GM12872 (cell line): ENCODE results near the gene TMC7.

Experiments
- CTCF ChIP-seq: IDR thresholded peaks from 3 replicates; pipeline ENCODE4 v1.5.1; 2011; ENCODE audit warnings: low read depth, mild to moderate bottlenecking, low read length, moderate library complexity; ENCODE audit not compliant: insufficient read depth

TMC7 gene

DNA sequence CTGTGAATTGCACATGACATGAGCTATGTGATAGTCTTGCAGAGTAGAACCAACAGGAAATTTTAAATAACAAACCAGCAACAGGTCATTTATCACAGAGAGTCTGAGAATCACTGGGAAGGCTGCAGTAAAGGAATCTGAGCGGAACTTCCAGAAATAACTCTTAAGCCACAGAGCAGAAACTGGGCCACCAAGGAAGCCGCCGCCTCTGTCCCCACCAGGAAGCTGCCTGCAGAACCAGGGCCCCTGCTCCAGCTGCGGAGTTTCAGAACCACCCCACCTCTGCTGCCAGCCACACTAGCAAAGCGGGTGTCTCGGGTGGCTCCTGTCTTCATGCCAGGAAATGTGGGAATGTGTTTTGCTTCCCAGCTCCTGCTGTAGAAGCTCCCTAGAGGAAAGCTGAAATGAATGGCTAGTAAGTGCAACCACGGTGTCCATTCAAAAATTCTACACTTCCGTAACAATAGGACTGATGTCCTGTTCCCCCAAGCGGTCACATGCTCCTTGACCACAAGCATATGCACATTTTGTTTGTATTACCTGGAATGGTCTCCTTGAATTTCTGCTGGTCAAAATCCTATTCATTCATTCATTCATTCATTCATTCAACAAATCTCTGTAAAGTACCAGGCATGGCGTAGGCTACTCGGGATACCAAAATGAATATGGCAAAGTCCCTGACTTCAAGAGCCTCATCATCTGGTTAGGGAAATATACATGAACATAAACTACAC is 122.3 kb downstream of the TMC7 start:
- no peak for TF ChIP-seq CTCF

DNA sequence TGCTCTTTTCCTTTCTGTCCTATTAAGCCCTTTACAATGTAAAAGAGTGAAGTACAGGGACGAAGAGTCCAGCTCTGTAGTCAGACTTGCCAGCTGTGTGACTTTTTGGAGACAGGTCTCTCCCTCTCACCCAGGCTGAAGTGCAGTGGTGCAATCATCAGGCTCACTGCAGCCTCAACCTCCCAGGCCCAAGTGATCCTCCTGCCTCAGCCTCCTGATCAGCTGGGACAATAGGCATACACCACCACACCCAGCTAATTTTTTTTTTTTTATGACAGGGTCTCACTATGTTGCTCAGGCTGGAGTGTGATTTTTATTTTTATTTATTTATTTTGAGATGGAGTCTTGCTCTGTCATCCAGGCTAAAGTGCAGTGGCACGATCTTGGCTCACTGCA is 122.9 kb downstream of the TMC7 start:
- no peak for TF ChIP-seq CTCF

GRCh38 chr16:19108409-19109287 is 124.9 kb downstream of the TMC7 start:
- no peak for TF ChIP-seq CTCF

- no peak for TF ChIP-seq CTCF
These were observed 125.5 kb downstream of the TMC7 start for GRCh38 chr16:19109288-19109664.

- no peak for TF ChIP-seq CTCF
These were observed 127.0 kb downstream of the TMC7 start for GRCh38 chr16:19110537-19111360.

DNA sequence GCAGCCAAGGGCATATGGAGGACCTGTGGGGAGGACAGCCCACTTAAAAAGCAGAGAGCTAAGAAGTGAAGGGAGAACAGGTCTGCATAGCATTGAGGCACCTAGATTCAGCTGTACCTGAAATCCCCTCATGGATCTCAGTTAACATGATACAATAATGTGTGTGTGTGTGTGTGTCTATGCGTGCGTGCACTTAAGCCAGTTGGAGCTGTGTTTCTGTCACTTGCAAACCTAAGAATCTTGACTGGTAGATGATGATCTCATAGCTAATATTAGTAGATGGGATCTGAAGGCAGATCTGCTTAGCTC is 128.3 kb downstream of the TMC7 start:
- no peak for TF ChIP-seq CTCF
